HG02642 (cell line): ENCODE data around the gene DYNC1LI2.

ENCODE experiments used
- ATAC-seq: cut with Tn5 transposase; IDR thresholded peaks from one replicate; pipeline ENCODE4 v1.9.1; 2021; ENCODE audit warnings: mild to moderate bottlenecking; ENCODE audit not compliant: unreplicated experiment, poor library complexity

Gene DYNC1LI2

GRCh38 chr16:66741169-66741900 is 10.1 kb downstream of the DYNC1LI2 start:
- no peak for ATAC-seq

DNA sequence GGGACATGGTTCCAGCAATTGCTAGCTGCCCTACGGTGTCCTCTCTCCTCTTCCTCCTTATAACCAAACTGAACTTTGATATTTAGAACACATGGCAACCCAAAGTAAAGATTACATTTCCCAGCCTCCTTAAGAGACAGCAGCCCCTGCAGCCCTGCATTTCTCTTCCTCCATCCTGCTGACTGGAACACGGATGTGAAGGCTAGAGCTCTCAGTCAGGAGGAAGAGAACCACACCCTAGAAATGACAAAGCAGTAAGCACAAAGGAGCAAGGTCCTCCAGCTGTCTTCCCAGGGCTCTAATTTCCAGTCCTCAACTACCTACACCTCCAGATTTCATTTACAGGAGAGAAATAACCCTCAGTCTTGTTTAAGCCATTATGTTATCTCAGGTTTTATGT is 10.9 kb downstream of the DYNC1LI2 start:
- no peak for ATAC-seq

DNA sequence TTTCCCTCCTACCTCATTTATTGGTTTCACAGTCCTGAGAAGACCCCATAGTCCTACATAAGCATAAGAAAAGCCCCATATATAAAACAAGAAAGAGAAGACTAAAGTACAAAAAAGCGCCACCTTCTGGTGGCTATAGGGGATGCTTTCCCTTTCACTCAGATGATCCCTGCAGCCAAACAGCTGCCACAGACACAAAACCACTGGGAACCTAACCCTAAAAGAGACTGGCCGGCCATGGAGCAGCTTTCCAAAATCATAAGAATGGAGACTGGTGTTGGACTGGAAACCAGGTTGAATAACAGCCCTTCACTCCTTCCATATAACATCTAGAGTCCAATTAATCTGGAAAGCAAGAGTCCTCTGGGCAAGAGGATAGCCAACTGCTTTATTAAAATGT is 11.4 kb downstream of the DYNC1LI2 start:
- no peak for ATAC-seq

DNA sequence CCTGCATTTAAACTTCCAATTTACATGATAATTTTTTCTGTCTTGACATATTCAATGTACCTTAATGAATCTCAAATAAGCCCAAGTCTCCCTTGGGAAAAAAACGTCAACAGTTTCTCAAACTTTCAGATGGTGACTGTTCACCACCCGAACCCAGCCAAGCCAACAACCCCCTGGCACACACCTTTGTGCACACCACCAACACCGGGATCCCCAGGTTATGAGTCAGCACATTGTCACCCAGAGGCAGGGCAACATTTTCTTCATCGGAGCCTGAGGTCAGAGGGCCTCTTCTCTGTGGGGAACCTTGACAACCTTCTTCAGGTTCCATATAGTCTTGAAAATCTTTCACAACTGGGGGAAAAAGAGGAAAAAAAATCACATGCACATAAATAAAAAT is 15.5 kb downstream of the DYNC1LI2 start:
- no peak for ATAC-seq

- ATAC-seq = no peak
Observed at GRCh38 chr16:66731101-66731500, 20.3 kb downstream of the DYNC1LI2 start.

DNA sequence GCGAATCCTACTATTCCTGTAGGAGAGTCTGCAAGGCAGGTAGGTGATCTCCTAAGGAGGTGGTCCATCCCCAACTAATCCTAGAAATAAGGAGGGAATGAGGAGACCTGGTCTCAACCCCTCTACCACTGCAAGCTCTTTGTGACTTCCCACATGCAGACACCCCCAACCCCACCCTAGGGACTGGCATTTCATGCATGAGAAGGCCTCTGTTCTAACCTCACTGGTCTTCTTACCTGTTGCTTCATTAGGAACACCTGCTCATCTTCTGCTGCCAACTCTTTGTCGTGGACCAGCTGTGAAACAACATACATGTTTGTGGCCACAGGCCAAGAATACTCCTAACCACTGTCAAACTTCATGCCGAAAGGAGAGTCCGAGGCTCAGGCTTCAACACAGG is 22.6 kb downstream of the DYNC1LI2 start:
- ATAC-seq = no peak

DNA sequence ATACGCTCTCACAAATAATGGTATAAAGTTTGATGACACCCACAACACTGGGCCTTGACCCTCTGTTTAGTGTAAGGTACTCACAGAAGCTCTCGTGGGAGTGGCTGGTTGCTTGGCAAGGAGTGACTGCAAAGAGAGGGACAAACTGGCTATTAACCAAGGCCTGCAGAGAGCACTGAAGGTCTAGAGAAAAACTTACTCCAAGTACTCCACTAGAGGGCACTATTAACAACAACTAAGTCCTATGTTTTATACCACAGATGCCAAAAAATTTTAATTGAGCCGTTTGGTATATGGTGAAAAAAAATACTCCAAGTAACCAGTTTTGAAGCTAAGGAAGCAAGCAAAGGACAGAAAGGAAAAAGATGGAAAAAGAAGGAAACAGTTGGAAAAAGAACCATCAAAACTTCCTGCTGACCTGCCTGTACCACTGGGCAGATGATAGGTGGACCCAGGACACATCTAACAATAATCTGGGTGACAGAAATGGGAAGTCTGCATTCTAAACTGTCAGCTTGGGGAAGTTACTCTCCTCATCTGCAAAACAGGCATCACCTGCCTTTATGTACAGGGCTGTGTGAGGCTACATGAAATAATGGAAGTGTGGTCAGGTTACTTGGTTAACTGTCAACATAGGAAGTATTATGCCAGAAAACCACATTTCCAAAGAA is 23.2 kb downstream of the DYNC1LI2 start:
- no peak for ATAC-seq

DNA sequence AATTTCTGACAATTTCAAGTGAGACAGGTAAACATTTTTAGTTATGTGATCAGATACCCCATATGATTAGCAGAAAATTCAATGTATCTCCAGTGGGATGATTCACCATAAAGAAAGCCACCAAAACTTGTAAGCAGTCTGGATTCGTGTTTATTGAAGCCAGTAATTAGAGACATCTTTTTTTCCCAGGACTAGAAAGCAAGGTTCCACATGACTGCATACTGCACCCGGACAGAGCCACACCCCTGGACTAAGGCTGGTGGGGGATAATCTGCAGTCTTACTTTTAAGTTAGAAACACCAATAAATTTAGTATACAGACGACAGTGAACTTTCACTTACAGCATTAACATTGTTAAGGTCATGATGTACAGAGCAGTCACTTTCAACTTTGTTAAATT is 30.6 kb downstream of the DYNC1LI2 start:
- ATAC-seq = no peak

DNA sequence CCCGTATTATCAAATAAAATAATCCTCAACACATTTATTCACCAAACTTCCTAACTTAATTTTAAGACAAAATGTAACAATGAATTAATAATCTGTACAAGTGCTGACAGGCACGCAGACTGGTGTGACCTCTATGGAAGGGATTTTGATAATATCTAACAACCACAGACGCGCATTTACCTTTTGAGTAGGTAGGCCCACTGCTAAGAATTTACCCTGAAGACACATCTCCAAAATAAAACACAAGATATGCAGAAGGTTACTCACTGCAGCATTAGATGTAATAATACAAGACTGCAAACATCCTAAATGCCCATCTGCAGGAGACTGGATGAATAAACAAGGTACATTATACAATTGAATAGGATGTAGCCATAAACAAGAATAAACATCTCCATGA is 32.2 kb downstream of the DYNC1LI2 start:
- ATAC-seq = no peak

DNA sequence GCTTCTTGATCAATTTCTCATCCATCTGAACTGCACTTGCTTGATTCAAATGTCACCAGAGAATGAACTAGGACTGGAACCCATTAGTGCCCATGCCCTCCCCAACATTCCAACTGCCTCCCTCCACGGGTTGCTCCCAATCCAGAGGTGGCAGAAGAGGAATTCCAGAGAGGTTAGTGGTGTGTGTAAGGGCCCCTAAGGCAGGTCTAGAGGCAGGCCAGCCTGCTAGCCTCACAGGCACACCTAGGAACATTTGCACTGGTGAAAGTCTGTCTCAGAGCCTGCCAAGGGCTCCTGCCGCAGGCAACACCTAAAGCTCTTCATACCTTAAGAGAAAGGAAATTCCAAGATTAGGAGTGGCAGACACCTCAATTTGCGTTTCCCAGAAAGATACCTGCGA is 33.6 kb downstream of the DYNC1LI2 start:
- ATAC-seq = no peak

DNA sequence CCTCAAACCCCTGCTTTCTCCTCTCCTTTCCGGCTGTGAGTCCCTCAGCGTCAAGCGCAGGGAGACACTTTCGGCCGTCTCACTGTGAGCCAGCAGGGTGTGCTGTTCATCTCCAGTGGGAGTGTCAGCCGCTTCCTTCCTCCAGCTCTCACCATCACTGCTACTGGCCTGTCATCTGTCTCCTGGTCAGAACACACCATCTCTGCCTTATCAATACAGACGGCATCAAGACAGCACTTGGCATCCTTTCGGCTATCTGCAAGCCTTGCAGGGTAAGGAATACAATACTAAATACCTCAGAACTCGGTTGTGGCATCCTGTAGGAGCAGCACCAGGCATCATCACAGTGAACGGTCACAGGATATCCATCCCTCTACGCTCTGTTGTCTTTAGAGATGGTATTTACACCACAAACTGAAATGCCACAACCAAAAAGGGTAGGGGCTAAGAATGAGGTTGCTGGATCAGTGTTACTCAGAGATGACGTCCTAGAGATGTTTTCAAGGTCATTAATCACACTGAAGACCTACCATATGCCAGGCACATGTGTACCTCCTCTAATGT is 34.2 kb downstream of the DYNC1LI2 start:
- ATAC-seq = no peak

- ATAC-seq = no peak
Observed at GRCh38 chr16:66714654-66715307, 36.6 kb downstream of the DYNC1LI2 start.

DNA sequence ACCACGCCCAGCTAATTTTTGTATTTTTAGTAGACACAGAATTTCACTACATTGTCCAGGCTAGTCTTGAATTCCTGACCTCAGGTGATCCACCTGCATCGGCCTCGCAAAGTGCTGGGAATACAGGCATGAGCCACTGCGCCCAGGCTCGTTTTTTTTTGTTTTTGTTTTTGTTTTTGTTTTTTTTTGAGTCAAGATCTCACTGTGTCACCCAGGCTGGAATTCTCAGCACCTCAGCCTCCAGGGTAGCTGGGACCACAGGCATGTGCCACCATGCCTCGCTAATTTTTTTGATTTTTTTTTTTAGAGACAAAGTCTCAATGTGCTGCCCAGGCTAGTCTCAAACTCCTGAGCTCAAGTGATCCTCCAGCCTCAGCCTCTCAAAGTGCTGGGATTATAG is 37.3 kb downstream of the DYNC1LI2 start:
- ATAC-seq = no peak

DNA sequence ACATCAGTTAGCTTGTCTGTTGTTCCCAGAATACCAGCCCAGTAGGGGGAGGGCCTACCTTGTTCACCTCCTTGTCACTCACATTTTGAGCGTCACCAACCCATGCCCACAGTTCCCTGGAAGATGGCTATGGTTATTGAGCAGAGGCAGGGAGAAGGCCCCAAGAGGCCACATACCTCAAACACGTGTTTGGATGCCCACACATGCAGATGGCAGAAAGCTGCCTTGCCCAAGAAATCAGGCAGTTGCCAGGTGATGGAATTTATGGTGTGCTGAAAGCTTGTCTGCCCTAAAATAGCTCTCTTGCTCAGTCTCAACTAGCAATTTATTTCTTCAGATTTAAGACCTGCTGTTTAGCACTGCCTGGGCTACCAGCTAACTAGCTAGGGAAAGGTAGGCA is 38.3 kb downstream of the DYNC1LI2 start:
- ATAC-seq = no peak

DNA sequence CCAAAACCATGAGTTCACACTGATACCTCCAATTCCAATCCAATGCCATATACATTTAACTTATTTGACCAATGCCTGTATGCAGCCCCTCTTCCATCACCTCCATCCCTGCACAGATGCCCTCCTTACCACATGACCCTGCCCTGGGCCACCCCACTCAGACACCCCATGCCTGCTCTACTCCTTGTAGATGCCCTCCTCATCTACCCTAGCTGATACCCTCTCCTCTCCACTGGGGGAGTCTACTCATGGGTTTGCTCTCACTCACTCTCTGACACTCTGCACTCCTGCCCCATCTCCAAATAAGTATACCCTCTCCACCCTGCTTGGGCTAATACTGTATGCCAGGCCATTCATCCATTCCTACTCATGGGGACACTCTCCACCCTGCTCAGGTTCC is 38.9 kb downstream of the DYNC1LI2 start:
- no peak for ATAC-seq

- no peak for ATAC-seq
Observed at GRCh38 chr16:66711581-66711980, 39.8 kb downstream of the DYNC1LI2 start.

GRCh38 chr16:66706506-66706880 is 44.9 kb downstream of the DYNC1LI2 start:
- no peak for ATAC-seq

DNA sequence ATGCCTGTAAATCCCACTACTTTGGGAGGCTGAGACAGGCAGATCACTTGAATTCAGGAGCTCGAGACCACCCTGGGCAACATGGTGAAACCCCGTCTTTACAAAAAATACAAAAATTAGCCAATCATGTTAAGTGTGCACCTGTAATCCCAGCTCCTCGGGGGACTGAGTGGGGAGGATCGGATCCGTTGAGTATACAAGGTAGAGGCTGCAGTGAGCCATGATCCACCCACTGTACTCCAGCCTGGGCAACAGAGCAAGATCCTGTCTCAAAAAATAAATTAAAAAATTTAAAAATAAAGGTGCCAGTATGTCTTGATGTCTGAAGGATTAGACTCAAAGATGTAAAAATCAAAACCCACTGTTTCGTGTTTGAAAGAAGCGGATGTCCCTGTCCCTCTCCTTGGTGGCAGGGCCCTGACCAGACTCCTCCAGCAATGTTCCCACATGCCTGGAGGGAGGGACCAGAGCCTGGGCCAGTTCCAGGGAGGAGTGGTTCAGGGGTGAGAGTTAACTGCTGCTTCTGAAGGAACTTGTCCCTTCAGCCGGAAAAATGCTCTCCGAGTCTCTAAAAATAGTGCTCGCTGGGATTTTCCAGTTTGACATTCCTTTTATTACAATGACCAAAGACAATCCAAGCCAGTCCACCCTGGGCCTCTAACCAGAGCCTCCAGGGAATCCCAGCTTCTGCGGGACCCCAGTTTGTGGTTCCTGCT is 45.5 kb downstream of the DYNC1LI2 start:
- ATAC-seq = no peak

- ATAC-seq = no peak
Observed at GRCh38 chr16:66703406-66704215, 47.8 kb downstream of the DYNC1LI2 start.

GRCh38 chr16:66701516-66701915 is 49.9 kb downstream of the DYNC1LI2 start:
- no peak for ATAC-seq
